ENCODE results near the gene HNF1B.

HNF1B gene

GRCh38 chr17:37759014-37759637, 14.3 kb upstream of the HNF1B start:
- DNase-seq: no peak

GRCh38 chr17:37756051-37756450, 11.2 kb upstream of the HNF1B start:
- DNase-seq: no peak

GRCh38 chr17:37755455-37755854, 10.6 kb upstream of the HNF1B start:
- DNase-seq: no peak

GRCh38 chr17:37754363-37754762, 9.5 kb upstream of the HNF1B start:
- no peak for DNase-seq

- DNase-seq: no peak
Measured at GRCh38 chr17:37752482-37752881, 7.6 kb upstream of the HNF1B start.

GRCh38 chr17:37750768-37751475, 6.1 kb upstream of the HNF1B start:
- DNase-seq: no peak

- no peak for DNase-seq
Measured at GRCh38 chr17:37750292-37750691, 5.4 kb upstream of the HNF1B start.

GRCh38 chr17:37747222-37747621, 2.4 kb upstream of the HNF1B start:
- DNase-seq: no peak

- DNase-seq: no peak
Measured at GRCh38 chr17:37746617-37747016, 1.8 kb upstream of the HNF1B start.

- DNase-seq: no peak
Measured at GRCh38 chr17:37745801-37746426, 1.1 kb upstream of the HNF1B start.

GRCh38 chr17:37744633-37744927, 279 bp downstream of the HNF1B start:
- DNase-seq: no peak

- DNase-seq: no peak
Measured at GRCh38 chr17:37743875-37744632, 805 bp downstream of the HNF1B start.

- DNase-seq: no peak
Measured at GRCh38 chr17:37743612-37743874, 1.3 kb downstream of the HNF1B start.

- DNase-seq: no peak
Measured at GRCh38 chr17:37742762-37743611, 1.9 kb downstream of the HNF1B start.

GRCh38 chr17:37742116-37742761, 2.6 kb downstream of the HNF1B start:
- DNase-seq: no peak

- no peak for DNase-seq
Measured at GRCh38 chr17:37741341-37742115, 3.3 kb downstream of the HNF1B start.

- DNase-seq: no peak
Measured at GRCh38 chr17:37740915-37741314, 3.9 kb downstream of the HNF1B start.

- no peak for DNase-seq
Measured at GRCh38 chr17:37737971-37738370, 6.9 kb downstream of the HNF1B start.

GRCh38 chr17:37737081-37737480, 7.8 kb downstream of the HNF1B start:
- peak in 1 of 2 experiments; percentile 22 for DNase-seq

GRCh38 chr17:37736428-37736827, 8.4 kb downstream of the HNF1B start:
- DNase-seq: no peak

- DNase-seq: no peak
Measured at GRCh38 chr17:37735165-37735564, 9.7 kb downstream of the HNF1B start.

GRCh38 chr17:37732316-37732715, 12.5 kb downstream of the HNF1B start:
- no peak for DNase-seq
